Occipital lobe (tissue), 2 donors: ENCODE data around the gene PPP2R2C. TPM values are rescaled to one million over a fixed set of nuclear protein-coding genes. Genes with fewer than 3 reads are reported as not detected.
A peak's percentile ranks its signal among the peaks of the same experiment; 100 is the strongest.

Experiments
- DNase-seq: peaks from one replicate; lab custom pipeline; 2025; lab: John Stamatoyannopoulos, UW
- total RNA-seq: library from RNA; depleted of rRNA; stranded (reverse); fragments of >200 nt; gene quantifications from one replicate; pipeline ENCODE4 v1.2.3, GENCODE V29; 2014

PPP2R2C gene
- total RNA-seq, result 44.1 TPM

DNA sequence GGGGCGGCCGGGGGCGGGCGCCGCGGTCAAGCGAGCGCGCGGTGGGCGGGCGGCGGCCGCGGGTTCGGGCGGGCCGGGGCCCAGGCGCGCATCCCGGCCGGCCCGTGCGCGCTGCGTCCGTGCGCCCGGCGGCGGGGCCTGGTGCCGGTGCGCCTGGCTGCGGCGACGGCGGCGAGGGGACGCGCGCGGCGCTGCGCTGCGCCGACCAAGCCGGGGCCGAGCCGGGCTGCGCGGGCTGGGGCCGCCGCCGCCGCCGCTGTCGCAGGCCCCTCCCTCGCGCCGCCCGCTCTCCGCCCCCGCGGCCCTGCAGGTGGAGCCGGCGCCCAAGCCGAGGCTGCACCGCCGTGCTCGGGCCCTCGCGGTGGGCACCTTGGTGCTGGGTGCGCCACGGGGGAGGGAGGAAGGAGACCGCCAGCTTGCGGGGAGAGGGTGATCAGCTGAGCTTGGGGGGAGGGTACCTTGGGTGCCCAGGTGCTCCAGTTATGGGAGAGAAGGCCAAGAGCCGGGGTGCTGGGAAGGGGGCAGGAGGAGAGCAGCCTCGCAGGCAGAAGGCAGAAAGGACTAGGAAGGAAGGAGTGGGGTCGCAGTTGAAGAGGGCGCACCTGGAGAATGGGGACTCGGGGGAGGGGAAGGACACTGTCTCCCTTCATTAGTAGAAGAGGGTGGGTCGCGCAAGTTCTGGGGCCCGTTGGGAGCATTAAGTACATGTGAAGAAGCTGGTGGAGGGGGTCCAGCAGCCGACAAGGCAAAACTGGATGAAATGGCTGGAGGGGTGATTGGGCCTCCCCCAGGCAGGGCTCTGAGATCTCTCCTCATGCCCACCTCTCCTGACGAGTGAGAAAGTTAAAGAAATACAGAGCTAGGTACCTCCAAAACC lies at the start of gene PPP2R2C:
Gene PPP2R2C, minus strand, starts transcription at position 228 of the 877 bp plus-strand sequence. CDS start 385 bp downstream, outside the sequence.
- DNase-seq, result no peak

DNA sequence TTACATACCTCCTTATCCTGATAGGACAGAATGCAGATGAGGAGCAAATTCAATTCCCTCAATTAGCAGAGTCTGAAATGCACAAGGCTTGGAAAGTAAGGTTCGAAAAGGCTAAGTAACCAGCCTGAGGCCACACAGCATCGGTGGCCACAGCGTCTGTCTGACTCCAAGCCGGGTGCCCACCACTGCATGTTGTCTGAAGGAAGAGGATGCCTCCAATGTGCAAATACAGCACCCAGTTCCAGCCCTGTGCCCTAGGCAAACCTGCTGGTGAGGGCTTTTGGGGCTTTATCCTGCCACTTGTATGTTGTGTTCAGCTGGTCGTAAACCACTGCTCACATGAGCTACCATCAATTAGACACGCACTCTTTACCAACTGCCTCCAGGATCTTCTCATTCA lies 48.6 kb upstream of the PPP2R2C start:
- DNase-seq, result no peak

DNA sequence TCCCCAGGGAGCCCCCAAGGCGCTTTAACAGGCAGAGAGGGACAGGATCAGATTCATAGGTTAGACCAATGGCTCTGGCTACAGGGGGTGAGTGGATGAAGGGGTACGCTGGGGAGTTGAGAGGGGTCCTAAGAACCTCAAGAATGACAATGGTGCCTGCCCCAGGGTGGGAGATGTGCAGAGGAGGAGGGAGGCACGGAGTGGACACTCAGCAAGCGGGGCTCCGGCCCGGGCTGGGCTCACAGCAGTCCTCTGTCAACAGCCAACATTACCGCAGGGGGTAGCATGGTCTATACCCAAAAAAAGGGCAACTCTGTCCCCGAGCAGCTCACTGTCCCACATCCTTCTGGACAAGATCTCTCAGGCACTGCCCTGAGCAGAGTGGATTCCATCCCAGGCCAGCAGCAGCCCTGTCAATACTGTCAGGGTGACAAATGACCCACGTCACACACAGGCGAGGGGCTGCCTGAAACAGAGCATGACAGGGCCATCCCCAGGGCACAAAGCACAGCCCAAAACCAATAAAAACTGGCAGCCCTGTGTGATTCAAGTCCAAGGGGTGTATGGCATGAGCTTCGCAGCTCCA lies 47.7 kb upstream of the PPP2R2C start:
- DNase-seq, result no peak

DNA sequence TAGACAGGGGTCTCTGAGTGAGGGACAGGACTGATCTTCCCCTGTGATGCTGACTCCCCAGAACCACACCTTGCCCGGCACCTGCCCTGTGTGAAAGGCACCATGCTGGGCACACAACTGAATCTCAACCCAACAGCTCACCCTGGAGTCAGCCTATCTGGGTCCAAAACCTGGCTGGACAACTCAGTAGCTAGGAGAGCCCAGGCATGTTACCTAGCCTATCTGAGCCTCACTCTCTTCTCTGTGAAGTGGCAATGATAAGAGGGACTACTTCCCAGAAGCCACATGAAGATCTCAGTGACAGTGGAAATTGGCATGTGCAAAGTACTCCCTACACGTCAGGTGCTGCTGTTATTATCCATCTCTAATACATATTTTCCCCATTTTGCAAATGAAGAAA lies 44.8 kb upstream of the PPP2R2C start:
- no peak for DNase-seq

DNA sequence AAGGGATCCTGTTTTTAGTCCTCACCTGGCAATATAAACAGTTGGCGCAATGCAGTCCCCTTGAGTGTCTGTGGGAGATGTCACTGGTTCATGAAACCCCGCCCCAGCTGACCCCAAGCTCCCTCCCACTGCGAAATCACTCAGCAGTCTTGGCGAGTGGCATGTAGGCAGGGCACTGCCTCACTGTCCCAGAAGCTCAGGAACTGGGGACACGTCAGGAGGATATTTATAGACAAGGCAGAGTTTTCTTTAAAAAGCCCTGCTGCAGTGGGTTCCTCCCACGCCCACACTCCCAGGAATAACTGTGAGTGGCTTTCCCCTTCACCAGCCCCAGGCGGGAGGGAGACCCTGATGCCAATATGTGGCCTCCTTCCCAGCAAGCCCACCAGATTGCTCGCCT lies 44.3 kb upstream of the PPP2R2C start:
- DNase-seq, result peak; percentile 62

DNA sequence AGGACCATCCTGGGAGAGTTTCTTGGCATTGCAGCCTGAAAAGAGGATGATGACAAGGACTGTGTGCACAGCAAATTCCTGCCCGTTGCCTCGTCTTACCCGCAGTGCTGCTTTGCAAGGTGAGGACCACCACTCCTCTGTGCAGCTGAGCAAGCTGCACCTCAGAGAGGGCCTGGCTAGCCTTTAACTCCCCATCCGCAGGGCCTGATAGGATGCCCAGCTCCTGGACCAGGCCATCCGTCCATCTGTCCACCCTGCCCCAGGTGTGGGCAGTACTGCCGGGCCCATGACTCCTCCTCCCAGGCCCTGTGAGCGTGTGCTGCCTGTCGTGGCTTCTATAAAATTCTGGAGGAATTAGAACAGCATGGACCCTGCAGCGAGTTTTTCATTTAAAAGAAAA lies 43.9 kb upstream of the PPP2R2C start:
- DNase-seq, result no peak

DNA sequence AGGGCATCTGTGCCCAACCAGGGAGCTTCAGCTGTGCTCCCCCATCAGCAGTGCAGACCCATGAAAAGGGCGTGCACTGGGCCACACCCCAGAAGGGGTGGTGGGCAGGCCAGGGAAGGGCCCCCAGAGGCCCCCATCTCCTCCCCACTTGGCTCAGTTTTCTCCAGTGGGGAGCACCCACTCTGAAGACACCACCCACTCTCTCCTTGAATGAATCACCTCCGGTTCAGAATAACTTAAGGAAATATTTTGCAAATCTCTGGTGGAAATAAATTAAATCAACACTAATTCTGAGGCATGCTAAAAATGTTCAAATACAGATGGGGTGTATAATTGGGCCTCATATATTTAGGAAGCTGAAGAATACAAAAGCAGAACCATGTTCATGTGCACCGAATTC lies 41.3 kb upstream of the PPP2R2C start:
- no peak for DNase-seq

DNA sequence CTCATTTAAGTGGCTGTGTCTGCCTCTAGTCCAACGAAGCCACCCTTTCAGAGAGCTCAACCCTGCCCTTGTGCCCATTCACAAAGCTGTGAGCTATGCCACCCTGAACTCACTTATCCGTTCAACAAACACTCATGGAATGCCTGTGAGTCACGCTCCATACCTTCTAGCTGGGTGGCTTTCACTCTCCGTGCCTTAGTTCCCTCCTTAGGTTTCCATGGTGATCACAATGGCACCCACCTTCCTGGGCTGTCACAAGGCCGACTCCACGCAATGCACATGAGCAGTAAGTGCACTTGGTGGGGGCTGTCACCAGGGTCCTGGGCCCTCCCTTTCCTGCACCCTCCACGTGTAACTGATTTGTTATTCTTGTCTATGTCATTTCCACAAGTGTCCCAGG lies 37.2 kb upstream of the PPP2R2C start:
- DNase-seq, result no peak

DNA sequence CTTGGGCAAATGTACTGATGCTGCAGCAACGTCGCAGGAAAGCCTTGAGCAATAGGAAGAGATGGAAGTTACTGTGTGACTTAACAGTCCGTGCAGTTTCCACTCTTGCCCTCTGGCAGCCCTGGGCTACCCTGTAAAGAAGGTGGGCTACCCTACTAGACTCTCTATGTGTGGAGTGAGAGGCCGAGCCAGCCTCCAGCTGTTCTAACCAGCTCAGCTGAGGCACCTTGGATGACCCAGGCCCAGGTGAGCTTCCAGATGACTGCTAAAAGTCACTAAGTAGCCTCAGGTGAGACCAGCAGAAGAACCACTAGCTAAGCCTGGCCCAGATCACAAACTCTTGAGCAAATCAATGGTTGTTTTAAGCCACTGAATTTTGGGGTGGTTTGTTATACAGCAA lies 34.9 kb upstream of the PPP2R2C start:
- no peak for DNase-seq

DNA sequence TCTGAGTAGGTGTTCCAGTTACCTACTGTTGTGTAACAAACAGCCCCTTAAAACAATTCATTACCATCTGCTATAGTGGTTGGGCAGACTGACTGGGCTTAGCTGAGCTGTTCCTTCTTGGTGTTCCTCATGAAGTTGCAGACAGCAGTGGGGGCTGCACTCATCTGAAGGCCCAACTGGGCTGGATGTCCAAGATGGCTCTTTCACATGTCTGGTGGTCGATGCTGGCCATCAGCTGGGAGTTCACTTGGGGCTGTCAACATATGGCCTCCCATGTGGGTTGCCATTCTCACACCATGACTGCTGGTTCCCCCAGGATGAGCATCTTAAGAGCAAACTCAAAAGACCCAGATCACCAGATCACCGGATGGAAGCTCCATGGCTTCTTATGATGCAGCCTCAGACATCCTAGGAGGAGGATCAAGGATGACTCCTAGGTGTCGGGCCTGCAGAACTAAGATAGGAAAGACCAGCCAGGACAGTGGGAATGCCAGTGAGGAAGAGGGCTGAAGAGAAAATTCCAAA lies 34.3 kb upstream of the PPP2R2C start:
- DNase-seq, result no peak

DNA sequence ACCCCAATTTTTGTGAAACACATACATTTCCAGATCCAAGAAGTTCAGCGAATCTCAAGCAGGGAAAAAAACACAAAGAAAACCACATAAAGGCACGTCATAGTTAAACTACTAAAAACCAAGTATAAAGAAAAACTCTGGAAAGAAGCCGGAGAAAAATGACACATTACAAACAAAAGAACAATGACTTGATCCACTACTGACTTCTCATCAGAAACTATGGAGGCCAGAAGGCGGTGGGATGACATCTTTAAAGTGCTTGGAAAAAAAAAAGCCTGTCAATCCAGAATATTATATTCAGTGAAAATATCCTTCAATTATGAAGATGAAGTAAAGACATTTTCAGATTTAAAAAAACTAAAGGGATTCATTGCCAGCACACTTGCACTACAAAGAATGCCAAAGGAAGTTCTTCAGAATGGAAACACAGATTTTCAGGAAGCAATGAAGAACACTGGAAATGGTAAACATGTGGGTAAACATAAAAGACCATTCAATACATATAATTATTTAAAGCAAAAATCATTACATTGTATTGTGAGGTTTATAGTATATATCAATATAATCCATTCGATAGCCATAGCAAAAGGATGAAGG lies 32.6 kb upstream of the PPP2R2C start:
- DNase-seq, result no peak

DNA sequence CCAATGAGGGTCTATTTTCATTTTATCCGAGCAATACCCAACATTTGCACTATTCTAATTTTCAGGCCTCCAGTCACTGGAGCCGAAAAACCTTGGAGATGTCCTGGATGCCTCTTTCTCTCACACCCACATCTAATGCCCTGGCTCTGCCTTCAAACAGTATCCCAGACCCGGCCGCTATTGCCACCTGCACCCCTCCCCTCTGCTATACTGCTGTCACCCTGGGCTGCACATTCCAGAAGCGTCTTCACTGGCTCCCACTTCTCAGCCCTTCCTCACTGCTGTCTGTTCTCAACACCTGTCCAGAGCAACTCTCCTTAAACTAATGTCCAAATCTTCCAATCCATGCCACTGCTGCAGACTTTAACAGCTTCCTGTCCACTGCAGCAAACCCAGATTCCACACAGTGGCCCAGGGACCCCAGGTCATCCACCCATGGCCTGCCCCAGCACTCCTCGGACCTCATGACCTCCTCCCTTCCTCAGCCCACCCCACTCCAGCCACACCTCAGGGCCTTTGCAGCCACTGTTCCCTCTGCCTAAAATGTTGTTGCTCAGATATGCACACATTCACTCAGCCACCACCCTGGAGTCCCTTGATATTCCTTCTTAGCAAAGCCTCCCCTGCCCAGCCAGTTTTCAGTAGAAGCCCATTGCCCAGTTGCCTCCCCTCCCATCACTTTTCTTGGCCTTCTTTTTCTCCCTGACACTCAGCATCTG lies 30.5 kb upstream of the PPP2R2C start:
- DNase-seq, result no peak

DNA sequence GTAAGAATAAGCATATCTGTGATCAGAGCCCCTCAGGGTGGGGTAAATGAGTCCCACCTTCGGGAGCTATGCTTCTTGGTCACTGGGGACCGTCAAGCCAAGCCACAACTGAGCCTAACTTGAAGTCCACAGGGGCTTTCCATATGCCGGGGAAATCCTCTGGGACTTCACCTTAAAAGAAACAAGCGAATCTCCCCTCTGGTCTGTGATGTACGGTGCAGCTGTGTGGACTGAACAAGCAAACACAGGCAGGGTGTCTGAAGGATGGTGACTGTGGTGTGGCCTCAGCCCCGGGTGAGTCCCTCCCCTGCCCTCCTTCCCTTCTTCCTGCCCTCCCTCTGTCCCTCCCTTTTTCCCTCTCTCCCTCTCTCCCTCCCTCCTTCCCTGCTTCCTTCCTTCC lies 29.7 kb upstream of the PPP2R2C start:
- no peak for DNase-seq

DNA sequence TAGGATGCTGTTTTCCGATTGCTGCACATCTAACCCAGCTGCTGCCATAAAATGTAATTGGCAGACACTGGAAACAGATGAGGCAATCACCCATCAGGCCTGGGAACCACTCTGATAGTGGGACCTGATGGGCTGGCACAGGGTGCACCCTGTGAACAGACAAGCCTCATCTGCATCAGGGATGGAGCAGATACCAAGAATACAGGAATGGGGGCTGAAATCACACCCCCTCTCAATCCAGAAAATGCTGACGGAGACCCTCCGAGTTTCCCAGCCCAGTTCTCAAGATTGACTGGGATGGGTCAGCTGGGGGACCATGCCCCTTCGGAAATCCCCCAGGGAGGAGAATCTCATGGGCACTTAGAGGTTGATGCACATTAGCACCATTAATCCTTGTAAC lies 28.8 kb upstream of the PPP2R2C start:
- DNase-seq, result no peak

DNA sequence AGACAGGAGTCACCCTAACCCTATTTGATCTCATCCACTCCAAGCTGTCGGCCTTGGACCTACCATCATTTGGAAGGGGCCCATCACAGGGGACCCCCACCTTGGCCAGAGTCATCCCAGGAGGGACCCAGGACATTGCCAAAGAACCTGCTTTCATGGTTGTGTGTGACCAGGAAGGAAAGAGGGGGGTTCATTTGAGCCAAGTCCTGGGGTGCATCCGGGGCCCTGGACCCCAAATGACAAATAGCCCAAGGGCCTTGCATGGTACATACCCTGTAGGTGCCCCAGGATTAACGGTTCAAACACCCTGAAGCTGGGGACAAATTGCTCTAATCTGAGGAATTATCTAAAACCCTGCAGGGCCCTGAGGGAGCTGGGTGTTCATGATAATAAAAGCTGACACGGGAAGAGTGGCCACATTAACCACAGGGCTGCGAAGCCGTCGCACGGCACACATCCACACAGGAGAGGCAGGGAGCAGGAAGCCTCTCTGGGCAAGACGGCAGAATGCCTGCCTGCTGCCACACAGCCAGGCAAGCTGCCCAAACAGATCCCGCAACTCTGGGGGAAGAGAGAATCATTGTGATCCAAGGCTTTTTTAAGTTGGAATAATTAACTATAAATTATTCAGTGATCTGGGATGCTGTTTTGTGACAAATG lies 28.2 kb upstream of the PPP2R2C start:
- DNase-seq, result no peak

DNA sequence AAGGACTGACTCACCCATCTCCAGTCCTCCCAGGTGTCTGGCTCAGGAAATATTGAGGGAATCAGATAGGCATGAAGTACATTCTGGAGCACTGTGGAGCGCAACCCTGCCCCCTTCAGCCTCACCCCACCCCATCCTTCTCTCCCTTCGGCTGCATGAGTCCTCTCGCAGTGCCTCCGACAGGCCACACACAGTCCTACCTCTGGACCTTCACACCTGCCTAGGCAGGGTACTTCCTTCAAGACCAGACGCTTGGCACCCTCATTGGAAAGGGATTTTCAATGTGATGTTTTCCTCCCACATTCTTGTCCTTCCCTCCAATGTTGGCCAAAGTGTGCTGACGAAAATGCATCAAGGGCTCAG lies 26.8 kb upstream of the PPP2R2C start:
- no peak for DNase-seq

DNA sequence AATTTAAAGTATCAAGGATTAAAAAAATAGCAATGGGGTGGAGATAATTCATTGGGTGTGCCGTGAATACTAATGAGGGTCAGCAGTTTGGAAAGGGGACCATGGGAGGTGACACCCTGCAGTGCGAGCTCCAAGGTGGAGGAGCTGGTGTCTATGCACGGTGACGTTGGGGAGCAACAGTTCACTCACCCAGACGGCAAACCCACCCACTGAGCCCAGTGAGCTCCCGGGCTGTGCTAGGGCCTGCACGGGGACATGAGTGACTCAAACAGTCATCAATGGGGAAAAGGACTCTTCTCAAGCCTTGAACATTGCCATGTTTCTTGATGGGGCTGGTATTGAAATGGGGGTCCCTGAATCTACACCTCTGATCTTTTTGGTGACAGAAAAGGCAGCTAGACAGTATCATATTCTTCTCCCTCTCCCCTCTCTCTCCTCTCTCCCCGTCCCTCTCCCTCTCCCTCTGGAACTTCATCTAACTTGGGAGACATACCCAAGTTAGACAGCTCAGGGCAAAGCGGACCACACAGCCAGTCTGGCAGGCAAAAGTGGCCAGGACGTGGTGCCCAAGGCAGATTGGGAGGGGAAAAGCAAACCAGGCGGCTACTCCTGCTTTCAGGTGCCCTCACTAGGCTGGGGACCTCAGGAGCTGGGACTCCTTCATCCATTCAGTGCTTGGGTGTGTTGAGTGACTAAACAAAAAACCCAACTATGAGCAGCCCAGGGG lies 26.3 kb upstream of the PPP2R2C start:
- DNase-seq, result no peak

DNA sequence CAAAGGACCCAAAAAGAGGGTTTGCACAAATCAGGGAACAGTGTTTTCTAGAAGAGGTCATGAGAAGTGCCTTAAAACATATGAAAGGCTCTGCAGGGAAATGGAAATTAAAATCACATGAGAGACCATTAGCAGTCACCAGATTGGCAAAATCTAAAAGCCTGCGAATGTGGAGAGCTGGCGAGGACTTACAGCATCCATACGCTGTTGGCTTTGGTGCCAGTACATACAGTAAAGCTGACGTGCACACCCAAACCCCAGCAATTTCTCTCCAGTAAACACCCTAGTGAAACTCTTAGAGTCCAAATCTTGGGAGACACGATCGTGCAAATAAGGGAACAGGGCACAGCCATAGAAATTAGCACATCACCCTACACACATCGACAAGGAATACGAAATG lies 25.4 kb upstream of the PPP2R2C start:
- DNase-seq, result no peak

DNA sequence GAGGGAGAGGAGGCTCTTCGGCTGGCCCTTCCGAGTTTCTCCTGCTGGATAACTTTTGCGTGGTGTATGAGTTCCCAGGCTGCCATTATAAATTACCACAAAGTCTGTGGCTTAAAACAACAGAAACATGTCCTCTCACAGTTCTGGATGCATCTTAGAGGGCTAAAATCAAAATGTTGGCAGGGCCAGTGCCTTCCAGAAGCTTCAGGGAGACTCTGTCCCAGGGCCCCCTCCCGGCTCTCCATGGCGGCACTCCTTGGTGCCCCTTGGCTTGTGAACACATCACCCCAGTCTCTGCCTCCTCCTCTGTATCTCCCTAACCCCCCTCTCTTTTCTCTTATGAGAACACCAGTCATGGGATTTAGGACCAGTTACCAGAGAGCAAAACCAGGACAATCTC lies 23.3 kb upstream of the PPP2R2C start:
- DNase-seq, result no peak

DNA sequence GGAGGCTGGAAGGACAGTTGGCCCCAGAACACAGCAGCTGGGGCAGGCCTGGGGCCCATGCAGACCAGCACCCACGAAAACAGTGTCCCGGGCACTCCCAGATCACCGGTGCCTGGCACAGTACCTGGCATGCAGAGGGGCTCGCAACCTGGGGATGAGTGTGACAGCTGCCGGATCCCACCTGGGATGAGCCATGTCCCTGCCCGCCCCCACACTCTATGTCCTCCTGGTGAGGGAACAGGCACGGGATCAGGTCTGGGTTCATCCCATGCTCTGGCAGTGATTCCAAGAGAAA lies 22.8 kb upstream of the PPP2R2C start:
- DNase-seq, result no peak
